IPS-NIHi11 (cell line): ENCODE results near the gene USP38.
"Not testable (repeated sequence)": the region's sequence is repeated elsewhere in the genome, so short reads cannot be mapped to it uniquely, and the experiment has no call there.

Source experiments
- DNase-seq: peaks from one replicate; pipeline ENCODE4 v3.0.0; 2012; ENCODE audit warnings: mixed read lengths, low spot score

USP38 gene

GRCh38 chr4:143215873-143216272 is 31.2 kb downstream of the USP38 start:
- DNase-seq, result no peak

- no peak for DNase-seq
Observed at GRCh38 chr4:143224255-143224654, 39.5 kb downstream of the USP38 start.

DNA sequence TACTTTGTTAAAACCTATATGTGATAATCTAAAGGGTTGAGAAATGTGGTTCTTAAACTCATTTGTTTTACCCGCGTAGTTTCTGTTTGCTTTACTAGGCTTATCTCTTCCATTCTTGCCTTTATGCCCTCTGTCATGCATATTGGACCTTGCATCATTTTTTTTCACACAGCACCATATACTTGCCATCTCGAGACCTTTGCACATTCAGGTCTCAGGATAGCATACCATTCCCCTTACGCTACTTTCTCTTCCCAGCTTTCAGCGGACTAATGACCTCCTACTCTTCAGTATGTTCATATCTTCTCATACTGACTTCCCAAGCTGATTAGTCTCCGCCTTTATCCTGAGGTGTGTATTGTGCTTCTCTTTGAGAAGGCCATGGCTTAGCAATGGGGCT is 40.5 kb downstream of the USP38 start:
- DNase-seq, result no peak

DNA sequence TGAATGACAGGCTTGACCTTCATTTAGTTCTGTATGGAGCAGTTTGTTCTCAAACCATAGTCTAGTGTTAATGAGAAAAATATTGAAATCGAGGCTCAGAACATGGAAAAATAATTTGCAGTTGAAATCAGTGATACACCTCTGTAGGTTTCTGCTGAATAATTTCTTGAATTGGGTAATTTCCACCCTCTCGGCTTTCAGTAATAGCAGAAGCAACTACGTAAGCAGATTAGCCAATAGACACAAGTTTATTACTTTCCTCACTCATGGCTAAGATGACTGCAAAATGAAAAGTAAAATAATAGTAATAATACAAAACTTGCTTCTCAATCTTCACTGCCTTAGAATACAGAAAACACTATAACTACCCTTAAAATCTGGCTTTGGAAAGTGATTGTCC is 46.0 kb downstream of the USP38 start:
- DNase-seq, result no peak

DNA sequence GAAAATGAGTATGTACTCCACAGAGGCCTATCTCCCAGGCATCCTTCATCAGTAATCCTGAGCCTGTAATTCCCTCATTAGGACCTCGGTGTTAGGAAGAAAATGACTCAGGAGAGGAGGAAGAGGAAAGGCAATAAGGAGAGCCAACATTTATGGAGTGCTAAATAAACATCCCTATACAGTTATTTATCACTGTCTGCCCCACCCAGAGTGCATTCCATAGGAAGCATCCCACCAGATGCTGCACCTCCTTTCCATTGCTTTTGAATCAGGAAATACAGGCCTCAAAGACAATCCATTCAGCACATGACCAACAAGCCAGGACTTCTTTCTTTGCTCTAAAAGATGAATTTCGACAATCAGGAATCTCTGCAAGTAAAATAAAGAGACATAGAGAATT is 47.6 kb downstream of the USP38 start:
- no peak for DNase-seq

DNA sequence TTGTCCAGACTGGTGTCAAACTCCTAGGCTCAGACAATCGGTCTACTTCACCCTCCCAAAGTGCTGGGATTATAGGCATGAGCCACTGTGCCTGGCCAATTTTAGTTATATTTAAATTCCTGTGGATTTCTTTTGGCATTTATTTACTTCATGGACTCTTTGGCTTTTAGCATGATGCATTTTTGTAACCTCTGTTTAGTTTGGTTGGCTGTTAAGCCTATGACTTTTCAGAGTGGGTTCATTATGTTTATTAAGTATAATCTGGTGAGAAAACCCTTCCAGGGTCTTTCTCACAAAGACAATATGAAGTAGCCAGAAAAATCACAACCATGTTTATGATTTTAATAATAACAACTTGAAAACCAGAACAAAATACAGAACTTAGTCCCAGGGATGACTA is 49.4 kb downstream of the USP38 start:
- no peak for DNase-seq

DNA sequence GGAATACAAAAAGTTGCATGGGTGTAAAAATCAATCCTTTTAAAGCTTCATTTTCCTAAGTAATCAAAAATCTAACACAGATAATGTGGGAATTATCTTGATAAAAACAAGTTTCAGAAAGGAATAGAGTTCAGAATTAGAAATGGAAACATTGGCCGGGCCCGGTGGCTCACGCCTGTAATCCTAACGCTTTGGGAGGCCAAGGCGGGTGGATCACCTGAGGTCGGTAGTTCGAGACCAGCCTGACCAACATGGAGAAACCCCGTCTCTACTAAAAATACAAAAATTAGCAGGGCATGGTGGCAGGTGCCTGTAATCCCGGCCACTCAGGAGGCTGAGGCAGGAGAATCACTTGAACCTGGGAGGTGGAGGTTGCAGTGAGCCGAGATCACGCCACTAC is 52.5 kb downstream of the USP38 start:
- DNase-seq, result not testable (repeated sequence)

- no peak for DNase-seq
Observed at GRCh38 chr4:143240939-143241679, 56.4 kb downstream of the USP38 start.

- DNase-seq, result no peak
Observed at GRCh38 chr4:143241892-143242291, 57.2 kb downstream of the USP38 start.

- no peak for DNase-seq
Observed at GRCh38 chr4:143243041-143243440, 58.3 kb downstream of the USP38 start.

DNA sequence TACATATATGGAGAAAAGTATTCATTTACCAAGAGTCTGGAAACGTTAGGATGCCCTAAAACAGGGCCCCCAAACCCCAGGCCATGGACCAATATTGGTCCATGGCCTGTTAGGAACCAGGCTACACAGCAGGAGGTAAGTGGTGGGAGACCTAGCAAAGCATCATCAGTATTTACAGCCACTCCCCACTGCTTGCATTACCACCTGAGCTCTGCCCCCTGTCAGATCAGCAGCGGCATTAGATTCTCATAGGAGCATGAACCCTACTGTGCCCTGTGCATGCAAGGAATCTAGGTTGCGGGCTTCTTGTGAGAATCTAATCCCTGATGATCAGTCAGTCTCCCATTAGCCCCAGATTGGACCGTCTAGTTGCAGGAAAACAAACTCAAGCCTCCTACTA is 62.3 kb downstream of the USP38 start:
- DNase-seq, result no peak

- no peak for DNase-seq
Observed at GRCh38 chr4:143247866-143248265, 63.1 kb downstream of the USP38 start.

DNA sequence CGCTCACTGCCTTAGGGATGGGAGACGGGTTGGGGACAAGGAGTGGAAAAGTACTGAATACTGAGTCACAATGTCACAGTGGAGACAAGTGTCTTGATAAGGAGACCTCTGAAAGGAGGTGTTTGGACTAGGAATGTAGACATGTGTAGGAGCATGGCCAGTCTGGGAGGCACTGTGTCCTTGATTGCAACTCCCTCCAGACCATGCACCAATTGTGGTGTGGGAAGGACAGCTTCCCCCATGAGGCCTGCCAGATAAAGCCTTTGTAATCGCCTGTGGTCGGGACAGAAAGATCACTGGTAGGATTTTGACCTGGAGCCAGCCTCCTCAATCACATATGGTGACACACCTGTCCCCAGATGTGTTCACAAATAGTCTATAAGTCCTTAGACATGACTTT is 64.1 kb downstream of the USP38 start:
- no peak for DNase-seq

DNA sequence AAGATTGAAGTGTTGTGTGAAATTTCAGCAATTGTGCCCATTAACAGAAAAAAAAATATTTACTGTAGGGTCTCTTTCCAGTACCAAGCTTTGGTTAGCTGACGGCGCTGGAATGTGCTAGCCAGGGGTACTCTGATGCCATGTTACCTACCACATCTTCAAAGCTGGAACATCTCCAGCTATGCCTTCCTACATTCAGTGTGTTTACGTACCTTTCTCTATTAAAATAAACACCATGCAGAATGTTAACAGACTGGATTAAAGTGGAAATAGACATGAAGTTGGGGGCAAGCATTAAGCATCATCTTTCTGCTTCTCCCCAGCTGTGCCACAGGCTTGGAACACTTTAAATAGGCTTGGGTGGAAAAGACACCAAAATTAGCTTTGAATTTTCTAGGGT is 65.9 kb downstream of the USP38 start:
- no peak for DNase-seq

DNA sequence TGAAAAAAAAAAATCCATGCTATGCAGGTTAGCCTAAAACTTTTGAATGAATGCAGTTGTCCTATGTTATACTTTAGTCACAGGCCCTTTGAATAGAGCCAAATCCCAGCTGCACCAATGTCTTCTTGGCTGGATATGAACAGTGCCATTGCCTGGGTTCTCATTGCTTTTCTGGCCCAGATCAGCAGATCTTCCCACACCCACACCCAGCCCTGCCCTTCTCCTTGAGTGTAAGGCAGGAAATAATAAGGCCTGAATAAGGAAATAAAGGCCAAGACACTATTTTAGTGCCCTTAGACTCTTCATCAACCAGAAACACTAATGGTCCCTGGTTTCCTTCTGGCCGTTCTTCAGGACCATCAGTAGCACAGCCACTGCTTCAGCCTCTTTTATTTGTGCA is 66.6 kb downstream of the USP38 start:
- no peak for DNase-seq

DNA sequence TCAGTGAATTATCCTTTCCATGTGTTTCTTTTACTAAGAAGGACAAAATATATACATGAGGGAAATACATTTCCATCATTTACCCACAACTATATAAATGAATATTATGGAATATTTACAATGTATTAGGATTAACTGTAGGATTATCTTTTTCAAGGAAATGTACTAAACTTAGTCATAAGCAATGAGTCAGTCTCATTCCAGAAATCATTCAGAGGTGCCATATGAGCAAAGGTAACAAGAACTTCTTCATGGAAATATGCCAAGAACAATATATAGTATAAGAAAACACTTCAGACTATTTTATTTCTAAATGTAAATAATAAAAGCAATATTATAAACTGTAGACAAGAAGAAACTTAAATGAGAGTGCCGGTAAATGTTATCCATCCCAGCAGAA is 67.1 kb downstream of the USP38 start:
- no peak for DNase-seq

DNA sequence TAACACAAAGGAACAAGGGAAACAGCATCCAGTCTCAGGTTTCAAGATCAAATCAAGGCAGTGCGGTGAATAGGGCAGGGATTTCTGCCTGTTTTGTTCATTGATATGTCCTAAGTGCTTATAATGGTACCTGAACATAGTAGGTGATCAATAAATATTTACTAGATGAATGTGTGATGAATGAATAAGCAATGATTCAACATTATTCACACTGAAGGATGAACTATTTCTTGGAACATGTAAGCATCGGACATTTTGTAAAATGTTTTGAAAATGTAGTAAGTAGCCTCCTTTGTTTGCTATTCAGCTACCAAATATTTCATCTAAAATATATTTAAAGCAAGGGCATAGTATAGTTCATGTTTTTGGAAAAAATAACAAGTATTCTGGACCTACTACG is 67.8 kb downstream of the USP38 start:
- no peak for DNase-seq

DNA sequence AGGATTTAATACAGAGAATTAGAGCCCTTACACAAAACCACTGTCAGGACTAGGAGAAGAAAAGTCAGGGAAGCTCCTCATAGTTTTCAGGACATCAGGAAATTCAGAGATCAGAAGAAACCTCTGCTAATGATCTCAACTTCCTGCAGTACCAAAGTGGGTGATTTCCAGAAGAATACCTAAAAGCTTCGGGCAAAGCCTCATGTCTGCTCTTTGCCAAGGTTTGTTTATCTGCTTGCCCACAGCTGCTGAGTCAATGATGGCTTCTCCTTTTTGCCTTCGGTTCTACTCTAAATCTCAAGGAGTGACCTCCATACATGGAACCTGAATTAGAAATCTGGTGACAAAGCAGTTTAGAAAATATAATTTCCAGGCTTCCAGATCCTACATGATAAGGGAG is 68.4 kb downstream of the USP38 start:
- DNase-seq, result no peak

DNA sequence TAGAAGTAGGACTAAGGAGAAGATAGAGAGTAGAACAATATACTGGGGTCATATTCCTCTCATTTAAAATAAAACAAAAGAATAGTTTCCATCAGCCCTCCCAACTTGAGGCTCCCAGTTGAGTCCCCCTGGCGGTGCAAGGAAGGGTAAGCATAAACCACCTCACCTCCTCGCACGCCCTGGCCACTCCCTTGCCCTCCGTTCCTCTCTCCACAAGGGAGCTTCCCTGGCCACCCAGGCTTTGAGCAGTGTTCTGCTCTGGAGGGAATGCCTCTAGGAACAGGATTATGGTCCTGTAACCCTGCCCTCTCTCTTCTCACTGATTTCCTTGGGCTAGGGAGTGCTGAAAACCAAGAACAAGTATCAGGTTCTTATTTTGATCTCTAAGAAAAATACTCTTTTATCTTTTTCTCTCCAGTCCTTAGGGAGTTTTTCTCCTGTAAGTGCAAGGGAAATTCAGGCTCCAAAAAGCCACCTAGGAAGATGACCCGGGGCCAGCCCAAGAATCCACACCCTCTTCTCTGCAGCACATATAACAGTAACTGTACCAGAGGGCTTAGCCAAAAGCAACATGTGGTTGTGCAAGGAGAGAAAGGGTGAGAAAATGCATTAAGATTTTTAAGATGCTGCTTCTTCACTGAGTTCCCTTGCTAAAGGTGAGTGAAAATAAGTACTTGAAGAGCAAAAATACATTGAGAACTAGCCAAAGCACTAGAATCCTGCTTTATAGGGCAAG is 69.9 kb downstream of the USP38 start:
- no peak for DNase-seq

DNA sequence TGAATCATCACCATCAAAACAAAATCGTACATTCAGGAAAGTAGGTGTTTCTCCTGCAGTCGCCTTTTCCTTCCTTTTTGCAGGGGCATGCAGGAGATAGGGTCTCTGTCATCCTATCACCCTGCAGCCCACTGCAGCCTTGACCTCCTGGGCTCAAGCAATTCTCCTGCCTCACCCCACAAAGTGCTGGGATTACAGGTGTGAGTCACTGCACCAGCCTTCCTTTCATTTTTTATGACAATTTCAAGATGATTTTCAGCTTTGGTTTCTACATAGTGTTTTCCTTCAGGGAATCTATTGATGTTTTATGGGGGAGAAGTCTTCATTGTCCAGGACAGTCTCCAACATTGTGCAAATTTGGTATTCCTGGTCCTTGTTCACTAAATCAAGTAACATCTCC is 71.7 kb downstream of the USP38 start:
- no peak for DNase-seq

- no peak for DNase-seq
Observed at GRCh38 chr4:143257356-143257755, 72.6 kb downstream of the USP38 start.

GRCh38 chr4:143260750-143261149 is 76.0 kb downstream of the USP38 start:
- no peak for DNase-seq

DNA sequence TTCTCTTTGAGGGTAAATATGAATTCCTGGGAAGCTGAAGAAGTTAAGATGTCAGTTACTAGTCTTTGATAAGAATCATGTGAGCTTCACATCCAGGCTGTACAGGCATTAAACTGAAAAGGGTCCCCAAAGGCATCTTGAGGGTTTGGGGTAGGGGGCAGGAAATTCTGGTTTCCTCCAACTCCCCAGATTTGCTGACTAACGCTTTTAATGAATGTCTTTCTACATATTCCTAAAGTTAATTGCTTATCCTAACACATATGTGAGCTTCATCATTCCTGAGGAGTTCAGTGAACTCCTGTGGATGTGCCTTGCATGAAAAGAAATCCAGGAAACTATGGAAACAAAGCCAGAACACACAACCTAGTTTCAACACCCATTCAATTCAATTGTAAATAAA is 78.1 kb downstream of the USP38 start:
- DNase-seq, result no peak

GRCh38 chr4:143267690-143268089 is 83.0 kb downstream of the USP38 start:
- not testable (repeated sequence) for DNase-seq
